HepG2 (cell line): ENCODE measurements around the gene ACSL3. TPM values are rescaled to one million over a fixed set of nuclear protein-coding genes. Genes with fewer than 3 reads are reported as not detected.
A peak's percentile ranks its signal among the peaks of the same experiment; 100 is the strongest.

Source experiments
- CBFB ChIP-seq: sonication (generic); formaldehyde crosslinking; IDR thresholded peaks from 2 replicates; pipeline ENCODE4 v1.4.0; 2020; ENCODE audit warnings: missing genetic modification reagents
- CBX5 ChIP-seq: sonication (generic); formaldehyde crosslinking; IDR thresholded peaks from 2 replicates; pipeline ENCODE4 v1.4.0; 2020; ENCODE audit warnings: missing genetic modification reagents, borderline replicate concordance
- PHB2 ChIP-seq: fragments of 450-650 bp; IDR thresholded peaks from 2 replicates; pipeline ENCODE4 v1.6.1; 2018; ENCODE audit not compliant: partially characterized antibody
- SAFB2 ChIP-seq: sonication (generic); formaldehyde crosslinking; IDR thresholded peaks from 2 replicates; pipeline ENCODE4 v1.5.1; 2020; ENCODE audit warnings: missing genetic modification reagents, low read depth, mild to moderate bottlenecking, borderline replicate concordance
- ZNF335 ChIP-seq: sonication (generic); formaldehyde crosslinking; IDR thresholded peaks from 2 replicates; pipeline ENCODE4 v1.4.0; 2020; ENCODE audit warnings: missing genetic modification reagents
- ZNF776 ChIP-seq: sonication (generic); formaldehyde crosslinking; IDR thresholded peaks from 2 replicates; pipeline ENCODE4 v1.4.0; 2020; ENCODE audit warnings: mild to moderate bottlenecking, missing genetic modification reagents
- ZSCAN25 ChIP-seq: sonication (generic); formaldehyde crosslinking; IDR thresholded peaks from 2 replicates; pipeline ENCODE4 v1.8.0; 2022; ENCODE audit warnings: mild to moderate bottlenecking, missing genetic modification reagents
- polyA plus RNA-seq, 8 experiments: library from polyadenylated mRNA; depleted of rRNA in 3 of 8; stranded (reverse) in 7 of 8; unstranded in 1 of 8; fragments of >200 nt; fragmentation: Illumina TruSeq in 4 of 8; extraction: Trizol in 4 of 8; gene quantifications; 2 replicates each; pipeline versions ENCODE4 v1.2.1 to v1.2.3, GENCODE V29; 2011 to 2016; ENCODE audit warnings: low read depth in 4 of 8, missing spikeins in 1 of 8, mixed read lengths in 1 of 8; ENCODE audit not compliant: insufficient read depth in 1 of 8
- total RNA-seq, 5 experiments: library from RNA; depleted of rRNA; stranded (reverse); fragments of >200 nt; fragmentation: Illumina TruSeq; extraction: Trizol; gene quantifications; 2 replicates each; pipeline ENCODE4 v1.2.3, GENCODE V29; 2016; ENCODE audit warnings: low read depth in 1 of 5
- TF ChIP-seq, protein P1 (sequence below): sonication (generic); formaldehyde crosslinking; IDR thresholded peaks from 2 replicates; pipeline ENCODE4 v1.4.0; 2020; ENCODE audit warnings: mild to moderate bottlenecking, missing genetic modification reagents
- TF ChIP-seq, protein P2 (sequence below): sonication (generic); formaldehyde crosslinking; IDR thresholded peaks from 2 replicates; pipeline ENCODE4 v1.5.0; 2020; ENCODE audit warnings: mild to moderate bottlenecking, missing genetic modification reagents, borderline replicate concordance
- TF ChIP-seq, protein P3 (sequence below): sonication (generic); formaldehyde crosslinking; IDR thresholded peaks from 2 replicates; pipeline ENCODE4 v1.5.1; 2020; ENCODE audit warnings: missing genetic modification reagents, mild to moderate bottlenecking, borderline replicate concordance
- TF ChIP-seq, protein P4 (sequence below): sonication (generic); formaldehyde crosslinking; IDR thresholded peaks from 2 replicates; pipeline ENCODE4 v1.8.1; 2023; ENCODE audit warnings: mild to moderate bottlenecking, missing genetic modification reagents

ACSL3 gene
- total and polyA plus RNA-seq, 2 of the 13 experiments (the other 11 are each of a cell fraction or from before 2014, with no cell fraction given) = 305 to 365 TPM

DNA sequence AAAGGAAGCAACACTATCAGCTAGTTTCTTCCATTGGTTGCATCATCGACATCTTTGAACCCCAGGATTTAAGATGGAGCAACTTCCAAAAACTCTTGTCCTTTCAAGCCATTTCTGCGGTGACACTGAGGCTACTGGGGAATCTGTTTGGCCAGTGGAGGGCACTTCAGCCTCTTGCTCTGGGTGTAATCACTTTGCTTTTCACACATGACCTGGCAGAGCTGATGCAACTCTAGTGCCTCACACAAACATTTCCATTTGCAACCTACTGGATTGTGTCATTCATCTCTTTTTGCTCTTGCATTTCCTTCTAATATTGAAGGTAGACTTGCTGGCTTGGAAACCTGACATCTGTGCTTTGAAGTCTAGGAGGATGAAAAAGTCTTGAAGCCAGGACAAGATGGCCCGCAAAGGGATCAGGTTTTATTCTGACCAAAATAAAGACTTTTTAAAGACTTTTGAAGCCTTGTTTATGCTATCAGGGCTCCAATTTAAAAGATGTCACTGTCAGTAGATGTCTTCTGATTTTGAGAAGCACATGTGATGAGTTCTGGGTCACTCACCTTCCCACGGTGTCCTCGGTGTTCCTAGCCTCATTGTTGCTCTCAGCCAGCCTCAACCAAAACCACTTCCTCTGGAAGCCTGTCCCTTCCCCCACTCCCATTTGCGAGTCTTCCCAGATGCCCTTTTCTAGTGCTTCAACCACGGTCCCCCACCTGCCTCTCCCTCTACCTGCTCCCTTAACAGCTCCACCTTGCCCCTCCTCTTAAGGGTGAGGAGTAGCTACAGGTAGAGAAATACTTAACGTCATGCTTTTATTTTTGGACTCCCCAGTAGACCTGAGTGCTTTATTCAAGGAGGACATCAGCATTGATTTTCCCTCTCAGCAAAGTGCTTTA, 121.4 kb downstream of the ACSL3 start (continued):
- TF ChIP-seq, protein P1, sequence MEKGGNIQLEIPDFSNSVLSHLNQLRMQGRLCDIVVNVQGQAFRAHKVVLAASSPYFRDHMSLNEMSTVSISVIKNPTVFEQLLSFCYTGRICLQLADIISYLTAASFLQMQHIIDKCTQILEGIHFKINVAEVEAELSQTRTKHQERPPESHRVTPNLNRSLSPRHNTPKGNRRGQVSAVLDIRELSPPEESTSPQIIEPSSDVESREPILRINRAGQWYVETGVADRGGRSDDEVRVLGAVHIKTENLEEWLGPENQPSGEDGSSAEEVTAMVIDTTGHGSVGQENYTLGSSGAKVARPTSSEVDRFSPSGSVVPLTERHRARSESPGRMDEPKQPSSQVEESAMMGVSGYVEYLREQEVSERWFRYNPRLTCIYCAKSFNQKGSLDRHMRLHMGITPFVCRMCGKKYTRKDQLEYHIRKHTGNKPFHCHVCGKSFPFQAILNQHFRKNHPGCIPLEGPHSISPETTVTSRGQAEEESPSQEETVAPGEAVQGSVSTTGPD (CRISPR knock-in tag) = no peak
- TF ChIP-seq CBX5 = peak; percentile 77; the same call in 1 of the 2 replicates
- TF ChIP-seq ZNF335 = no peak
- TF ChIP-seq ZNF776 (CRISPR knock-in tag) = no peak
- TF ChIP-seq, protein P2, sequence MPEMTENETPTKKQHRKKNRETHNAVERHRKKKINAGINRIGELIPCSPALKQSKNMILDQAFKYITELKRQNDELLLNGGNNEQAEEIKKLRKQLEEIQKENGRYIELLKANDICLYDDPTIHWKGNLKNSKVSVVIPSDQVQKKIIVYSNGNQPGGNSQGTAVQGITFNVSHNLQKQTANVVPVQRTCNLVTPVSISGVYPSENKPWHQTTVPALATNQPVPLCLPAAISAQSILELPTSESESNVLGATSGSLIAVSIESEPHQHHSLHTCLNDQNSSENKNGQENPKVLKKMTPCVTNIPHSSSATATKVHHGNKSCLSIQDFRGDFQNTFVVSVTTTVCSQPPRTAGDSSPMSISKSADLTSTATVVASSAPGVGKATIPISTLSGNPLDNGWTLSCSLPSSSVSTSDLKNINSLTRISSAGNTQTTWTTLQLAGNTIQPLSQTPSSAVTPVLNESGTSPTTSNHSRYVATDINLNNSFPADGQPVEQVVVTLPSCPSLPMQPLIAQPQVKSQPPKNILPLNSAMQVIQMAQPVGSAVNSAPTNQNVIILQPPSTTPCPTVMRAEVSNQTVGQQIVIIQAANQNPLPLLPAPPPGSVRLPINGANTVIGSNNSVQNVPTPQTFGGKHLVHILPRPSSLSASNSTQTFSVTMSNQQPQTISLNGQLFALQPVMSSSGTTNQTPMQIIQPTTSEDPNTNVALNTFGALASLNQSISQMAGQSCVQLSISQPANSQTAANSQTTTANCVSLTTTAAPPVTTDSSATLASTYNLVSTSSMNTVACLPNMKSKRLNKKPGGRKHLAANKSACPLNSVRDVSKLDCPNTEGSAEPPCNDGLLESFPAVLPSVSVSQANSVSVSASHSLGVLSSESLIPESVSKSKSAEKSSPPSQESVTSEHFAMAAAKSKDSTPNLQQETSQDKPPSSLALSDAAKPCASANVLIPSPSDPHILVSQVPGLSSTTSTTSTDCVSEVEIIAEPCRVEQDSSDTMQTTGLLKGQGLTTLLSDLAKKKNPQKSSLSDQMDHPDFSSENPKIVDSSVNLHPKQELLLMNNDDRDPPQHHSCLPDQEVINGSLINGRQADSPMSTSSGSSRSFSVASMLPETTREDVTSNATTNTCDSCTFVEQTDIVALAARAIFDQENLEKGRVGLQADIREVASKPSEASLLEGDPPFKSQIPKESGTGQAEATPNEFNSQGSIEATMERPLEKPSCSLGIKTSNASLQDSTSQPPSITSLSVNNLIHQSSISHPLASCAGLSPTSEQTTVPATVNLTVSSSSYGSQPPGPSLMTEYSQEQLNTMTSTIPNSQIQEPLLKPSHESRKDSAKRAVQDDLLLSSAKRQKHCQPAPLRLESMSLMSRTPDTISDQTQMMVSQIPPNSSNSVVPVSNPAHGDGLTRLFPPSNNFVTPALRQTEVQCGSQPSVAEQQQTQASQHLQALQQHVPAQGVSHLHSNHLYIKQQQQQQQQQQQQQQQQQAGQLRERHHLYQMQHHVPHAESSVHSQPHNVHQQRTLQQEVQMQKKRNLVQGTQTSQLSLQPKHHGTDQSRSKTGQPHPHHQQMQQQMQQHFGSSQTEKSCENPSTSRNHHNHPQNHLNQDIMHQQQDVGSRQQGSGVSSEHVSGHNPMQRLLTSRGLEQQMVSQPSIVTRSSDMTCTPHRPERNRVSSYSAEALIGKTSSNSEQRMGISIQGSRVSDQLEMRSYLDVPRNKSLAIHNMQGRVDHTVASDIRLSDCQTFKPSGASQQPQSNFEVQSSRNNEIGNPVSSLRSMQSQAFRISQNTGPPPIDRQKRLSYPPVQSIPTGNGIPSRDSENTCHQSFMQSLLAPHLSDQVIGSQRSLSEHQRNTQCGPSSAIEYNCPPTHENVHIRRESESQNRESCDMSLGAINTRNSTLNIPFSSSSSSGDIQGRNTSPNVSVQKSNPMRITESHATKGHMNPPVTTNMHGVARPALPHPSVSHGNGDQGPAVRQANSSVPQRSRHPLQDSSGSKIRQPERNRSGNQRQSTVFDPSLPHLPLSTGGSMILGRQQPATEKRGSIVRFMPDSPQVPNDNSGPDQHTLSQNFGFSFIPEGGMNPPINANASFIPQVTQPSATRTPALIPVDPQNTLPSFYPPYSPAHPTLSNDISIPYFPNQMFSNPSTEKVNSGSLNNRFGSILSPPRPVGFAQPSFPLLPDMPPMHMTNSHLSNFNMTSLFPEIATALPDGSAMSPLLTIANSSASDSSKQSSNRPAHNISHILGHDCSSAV (CRISPR knock-in tag) = no peak
- no peak for TF ChIP-seq PHB2
- TF ChIP-seq, protein P3, sequence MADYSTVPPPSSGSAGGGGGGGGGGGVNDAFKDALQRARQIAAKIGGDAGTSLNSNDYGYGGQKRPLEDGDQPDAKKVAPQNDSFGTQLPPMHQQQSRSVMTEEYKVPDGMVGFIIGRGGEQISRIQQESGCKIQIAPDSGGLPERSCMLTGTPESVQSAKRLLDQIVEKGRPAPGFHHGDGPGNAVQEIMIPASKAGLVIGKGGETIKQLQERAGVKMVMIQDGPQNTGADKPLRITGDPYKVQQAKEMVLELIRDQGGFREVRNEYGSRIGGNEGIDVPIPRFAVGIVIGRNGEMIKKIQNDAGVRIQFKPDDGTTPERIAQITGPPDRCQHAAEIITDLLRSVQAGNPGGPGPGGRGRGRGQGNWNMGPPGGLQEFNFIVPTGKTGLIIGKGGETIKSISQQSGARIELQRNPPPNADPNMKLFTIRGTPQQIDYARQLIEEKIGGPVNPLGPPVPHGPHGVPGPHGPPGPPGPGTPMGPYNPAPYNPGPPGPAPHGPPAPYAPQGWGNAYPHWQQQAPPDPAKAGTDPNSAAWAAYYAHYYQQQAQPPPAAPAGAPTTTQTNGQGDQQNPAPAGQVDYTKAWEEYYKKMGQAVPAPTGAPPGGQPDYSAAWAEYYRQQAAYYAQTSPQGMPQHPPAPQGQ = no peak
- TF ChIP-seq CBFB = no peak
- TF ChIP-seq, protein P4, sequence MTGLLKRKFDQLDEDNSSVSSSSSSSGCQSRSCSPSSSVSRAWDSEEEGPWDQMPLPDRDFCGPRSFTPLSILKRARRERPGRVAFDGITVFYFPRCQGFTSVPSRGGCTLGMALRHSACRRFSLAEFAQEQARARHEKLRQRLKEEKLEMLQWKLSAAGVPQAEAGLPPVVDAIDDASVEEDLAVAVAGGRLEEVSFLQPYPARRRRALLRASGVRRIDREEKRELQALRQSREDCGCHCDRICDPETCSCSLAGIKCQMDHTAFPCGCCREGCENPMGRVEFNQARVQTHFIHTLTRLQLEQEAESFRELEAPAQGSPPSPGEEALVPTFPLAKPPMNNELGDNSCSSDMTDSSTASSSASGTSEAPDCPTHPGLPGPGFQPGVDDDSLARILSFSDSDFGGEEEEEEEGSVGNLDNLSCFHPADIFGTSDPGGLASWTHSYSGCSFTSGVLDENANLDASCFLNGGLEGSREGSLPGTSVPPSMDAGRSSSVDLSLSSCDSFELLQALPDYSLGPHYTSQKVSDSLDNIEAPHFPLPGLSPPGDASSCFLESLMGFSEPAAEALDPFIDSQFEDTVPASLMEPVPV = no peak
- no peak for TF ChIP-seq SAFB2
- no peak for TF ChIP-seq ZSCAN25 (CRISPR knock-in tag)
